NCI-H82 treated with DMSO at 0.1 percent for 48 hours (cell line): ENCODE data around the gene SCAF1.

Experiments used
- DNase-seq: peaks from one replicate; lab custom pipeline; 2025; ENCODE audit not compliant: unreplicated experiment; lab: John Stamatoyannopoulos, UW

SCAF1 gene

GRCh38 chr19:49642492-49643035 lies 555 bp downstream of the SCAF1 start:
- no peak for DNase-seq

GRCh38 chr19:49643466-49643865 lies 1.5 kb downstream of the SCAF1 start:
- no peak for DNase-seq

- DNase-seq: no peak
Observed at GRCh38 chr19:49645592-49645991, 3.6 kb downstream of the SCAF1 start.

DNA sequence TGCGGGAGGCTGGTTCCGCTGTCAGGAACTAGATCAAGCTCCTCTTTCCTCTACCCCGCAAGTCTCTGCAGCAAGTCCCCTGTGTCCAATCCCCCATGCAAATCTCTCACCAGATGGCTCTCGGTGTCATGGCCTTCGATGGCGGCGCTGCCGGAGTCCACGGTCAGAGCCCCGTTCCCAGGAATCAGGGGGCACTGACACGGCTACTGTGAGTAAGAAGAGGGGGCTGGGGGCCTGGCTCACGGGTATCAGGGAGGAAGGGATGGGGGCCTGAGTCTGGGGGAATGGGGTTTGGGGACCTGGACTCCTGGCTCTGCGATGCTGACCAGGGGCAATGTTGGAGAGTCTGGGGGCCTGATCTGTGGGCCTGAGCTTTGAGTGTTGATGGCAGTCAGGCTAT lies 4.0 kb downstream of the SCAF1 start:
- DNase-seq: no peak

GRCh38 chr19:49646586-49646985 lies 4.6 kb downstream of the SCAF1 start:
- no peak for DNase-seq

- DNase-seq: no peak
Observed at GRCh38 chr19:49651029-49651819, 9.2 kb downstream of the SCAF1 start.

- DNase-seq: no peak
Observed at GRCh38 chr19:49651820-49652550, 10.0 kb downstream of the SCAF1 start.

- no peak for DNase-seq
Observed at GRCh38 chr19:49652551-49653465, 10.8 kb downstream of the SCAF1 start.

GRCh38 chr19:49653466-49653806 lies 11.4 kb downstream of the SCAF1 start:
- no peak for DNase-seq

DNA sequence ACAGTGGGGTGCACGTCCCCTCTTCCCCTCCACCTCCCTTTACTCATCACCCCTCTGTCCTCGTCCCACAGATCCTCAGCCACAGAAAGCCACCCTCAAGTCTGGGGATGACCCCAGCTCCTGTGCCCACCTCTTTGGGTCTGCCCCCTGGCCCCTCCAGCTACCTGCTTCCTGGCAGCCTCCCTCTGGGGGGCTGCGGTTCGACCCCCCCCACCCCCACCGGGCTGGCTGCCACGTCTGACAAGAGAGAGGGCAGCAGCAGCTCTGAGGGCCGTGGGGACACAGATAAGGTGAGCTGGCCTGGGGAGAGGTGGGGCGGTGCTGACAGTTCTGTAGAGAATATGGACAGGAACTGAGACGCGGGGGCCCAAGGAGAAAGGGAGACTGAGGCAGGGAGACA lies 12.6 kb downstream of the SCAF1 start:
- no peak for DNase-seq

- DNase-seq: no peak
Observed at GRCh38 chr19:49655570-49656455, 13.8 kb downstream of the SCAF1 start.

DNA sequence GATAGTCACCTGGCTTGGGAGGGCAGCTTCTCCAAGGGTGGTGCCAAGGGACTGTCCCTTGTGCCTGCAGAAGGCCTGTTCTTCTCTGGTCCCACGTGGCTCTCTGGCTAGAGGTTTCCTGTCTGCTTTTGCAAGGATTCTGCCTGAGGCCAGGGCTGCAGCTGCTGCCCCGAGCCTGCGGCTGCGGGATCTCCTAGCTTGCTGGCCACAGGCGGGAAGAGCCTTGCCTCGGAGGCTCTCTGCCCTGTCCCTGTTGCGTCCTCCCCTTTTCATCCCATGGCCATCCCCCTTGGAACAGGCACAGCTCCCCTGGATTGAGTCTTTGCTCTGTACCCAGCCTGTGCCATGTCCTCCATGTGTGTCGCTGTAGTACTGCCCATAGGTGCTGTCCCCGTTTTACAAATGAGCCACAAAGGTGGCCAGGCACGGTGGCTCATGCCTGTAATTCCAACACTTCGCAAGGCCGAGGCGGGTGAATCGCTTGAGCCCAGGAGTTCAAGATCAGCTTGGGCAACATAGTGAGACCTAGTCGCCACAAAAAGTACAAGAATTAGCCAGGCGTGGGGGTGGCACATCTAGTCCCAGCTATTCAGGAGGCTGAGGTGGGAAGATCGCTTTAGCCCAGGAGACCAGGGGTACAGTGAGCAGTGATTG lies 14.6 kb downstream of the SCAF1 start:
- DNase-seq: no peak

DNA sequence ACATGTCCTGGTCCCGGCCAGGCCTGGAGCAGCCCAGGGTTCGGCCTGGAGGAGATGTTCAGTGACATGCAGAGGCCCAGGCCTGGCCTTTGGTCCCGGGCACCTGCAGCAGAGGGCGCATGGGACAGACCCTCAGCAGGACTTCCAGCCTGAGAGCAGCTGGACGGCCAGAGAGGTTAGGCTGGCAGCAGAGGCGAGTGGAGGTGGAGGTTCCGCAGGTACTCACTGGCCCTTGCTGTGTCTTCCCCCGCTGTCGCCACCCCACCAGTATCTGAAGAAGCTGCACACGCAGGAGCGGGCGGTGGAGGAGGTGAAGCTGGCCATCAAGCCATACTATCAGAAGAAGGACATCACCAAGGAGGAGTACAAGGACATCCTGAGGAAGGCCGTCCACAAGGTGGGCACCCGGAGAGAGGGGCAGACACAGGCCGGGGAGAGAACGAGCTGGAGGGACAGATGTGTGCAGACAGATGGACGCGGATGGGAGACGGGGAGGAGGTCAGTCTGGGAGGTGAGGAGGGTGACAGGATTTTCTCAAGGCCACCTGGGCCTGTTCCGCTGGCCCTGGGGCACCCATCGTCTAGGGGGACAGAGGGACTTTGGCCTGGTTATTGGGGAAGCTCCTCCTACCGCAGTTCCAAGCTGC lies 15.6 kb downstream of the SCAF1 start:
- no peak for DNase-seq

DNA sequence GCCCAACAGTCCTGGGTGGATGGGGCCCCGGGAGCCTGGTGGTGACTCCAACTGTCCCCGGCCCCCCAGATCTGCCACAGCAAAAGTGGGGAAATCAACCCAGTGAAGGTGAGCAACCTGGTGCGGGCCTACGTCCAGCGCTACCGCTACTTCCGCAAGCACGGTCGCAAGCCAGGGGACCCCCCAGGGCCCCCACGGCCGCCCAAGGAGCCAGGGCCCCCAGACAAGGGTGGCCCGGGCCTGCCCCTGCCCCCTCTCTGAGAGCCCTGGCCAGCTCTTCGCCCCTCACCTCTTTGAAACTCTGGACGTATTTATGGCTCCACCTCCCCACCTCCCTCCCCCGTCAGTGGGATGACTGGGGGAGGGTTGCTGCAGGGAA lies 16.1 kb downstream of the SCAF1 start:
- no peak for DNase-seq

DNA sequence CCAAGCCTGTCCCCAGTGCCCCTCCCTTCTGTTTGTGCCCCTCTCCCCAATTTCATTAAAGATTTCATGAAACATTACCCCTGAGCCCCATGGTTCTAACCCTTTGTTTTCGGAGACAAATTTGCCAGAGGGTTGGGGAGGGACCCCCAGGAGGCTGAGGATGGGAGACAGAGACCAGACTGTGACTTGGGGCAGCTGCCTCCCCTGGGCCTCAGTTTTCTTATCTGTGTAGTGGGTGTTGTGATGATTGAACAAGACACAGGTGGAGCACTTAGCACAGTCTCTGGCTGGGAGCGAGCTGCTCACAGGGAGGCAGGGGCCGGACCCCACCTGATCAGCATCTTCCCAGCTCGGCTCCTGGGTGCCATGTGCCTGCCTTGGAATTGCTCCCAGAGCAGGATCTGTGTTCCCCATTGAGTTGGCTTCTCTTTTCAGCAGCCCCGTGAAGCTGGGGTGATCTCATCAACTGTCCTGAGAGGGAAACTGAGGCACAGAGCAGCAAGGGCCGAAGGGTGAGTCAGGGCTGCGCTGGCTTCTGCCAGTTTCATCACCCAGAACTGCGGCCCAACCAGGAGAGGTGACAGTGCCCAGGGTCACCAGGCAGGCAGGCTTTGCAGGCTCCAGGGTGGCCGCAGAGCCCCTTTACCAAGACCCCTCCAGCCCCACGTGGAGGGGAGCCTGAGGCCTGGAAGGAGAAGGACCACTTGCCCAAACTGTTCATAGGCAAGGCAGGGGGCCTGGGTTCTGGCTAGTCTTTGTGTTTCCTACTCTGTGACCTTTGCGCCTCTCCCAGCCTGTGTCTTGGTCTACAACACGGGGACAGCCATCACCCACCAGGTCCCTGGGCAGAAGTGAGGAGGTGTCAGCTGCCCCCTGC lies 16.8 kb downstream of the SCAF1 start:
- DNase-seq: no peak

DNA sequence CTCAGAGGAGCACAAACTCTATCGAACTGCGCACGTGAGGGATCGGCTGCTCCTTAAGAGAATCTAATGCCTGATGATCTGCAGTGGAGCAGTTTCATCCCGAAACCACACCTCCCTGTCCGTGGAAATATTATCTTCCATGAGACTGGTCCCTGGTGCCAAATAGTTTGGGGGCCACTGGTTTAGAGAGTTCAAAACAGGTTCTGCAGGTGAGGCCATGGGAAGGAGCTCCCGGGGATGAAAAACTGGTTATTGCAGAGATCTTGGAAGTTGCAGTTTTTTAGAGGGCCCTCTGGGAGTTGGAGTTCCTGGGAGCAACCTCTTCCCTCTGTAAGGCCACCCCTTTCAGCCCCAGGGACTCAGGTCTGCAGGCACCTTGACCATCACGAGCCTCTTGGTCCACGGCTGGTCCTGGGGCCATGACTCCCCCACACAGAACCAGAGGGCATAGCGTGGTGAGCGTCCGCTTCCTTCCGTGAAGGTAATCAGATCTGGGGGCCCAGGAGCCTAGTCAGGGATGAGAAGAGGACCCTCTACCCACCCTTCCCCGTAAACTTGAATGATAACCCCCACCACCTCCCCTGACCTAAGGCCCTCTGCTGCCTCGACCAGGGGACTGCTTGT lies 18.4 kb downstream of the SCAF1 start:
- DNase-seq: no peak

GRCh38 chr19:49662011-49662410 lies 20.0 kb downstream of the SCAF1 start:
- DNase-seq: no peak

GRCh38 chr19:49663224-49663623 lies 21.2 kb downstream of the SCAF1 start:
- DNase-seq: no peak
